Tibial nerve (tissue), 3 donors: ENCODE data around the gene PTPRJ.

ENCODE experiments used
- POLR2A ChIP-seq, 2 donors: fragments of 450-650 bp; IDR thresholded peaks; one replicate each; pipeline ENCODE4 v1.6.1; 2017; ENCODE audit warnings: antibody characterized with exemption in 2 of 2, mild to moderate bottlenecking in 2 of 2, moderate library complexity in 2 of 2
- TF ChIP-seq, protein P1 (sequence below), 5 experiments: fragments of 200-600 bp in 3 of 5; fragments of 450-650 bp in 2 of 5; sonication (generic) in 3 of 5; IDR thresholded peaks; one replicate each; pipeline ENCODE4 v1.5.1; 2016 to 2019; ENCODE audit warnings: antibody characterized with exemption in 5 of 5, mild to moderate bottlenecking in 3 of 5, moderate library complexity in 2 of 5

DNA sequence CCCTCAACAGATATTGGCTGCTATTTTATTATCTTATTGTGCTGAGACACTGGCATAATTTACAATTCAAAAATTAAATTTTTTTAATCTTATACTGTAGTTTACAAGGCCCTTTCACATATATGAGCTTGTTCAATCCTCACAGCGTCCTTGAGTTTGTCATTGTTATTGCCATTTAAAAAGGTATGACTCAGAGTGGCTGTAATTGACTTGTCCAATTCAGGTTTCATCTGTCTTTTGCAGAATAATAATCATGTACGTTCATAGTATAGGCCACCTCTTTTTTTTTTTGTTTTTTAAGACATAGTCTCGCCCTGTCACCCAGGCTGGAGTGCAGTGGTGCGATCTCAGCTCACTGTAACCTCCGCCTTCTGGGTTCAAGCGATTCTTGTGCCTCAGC lies 11.5 kb downstream of the PTPRJ start:
- TF ChIP-seq, protein P1, sequence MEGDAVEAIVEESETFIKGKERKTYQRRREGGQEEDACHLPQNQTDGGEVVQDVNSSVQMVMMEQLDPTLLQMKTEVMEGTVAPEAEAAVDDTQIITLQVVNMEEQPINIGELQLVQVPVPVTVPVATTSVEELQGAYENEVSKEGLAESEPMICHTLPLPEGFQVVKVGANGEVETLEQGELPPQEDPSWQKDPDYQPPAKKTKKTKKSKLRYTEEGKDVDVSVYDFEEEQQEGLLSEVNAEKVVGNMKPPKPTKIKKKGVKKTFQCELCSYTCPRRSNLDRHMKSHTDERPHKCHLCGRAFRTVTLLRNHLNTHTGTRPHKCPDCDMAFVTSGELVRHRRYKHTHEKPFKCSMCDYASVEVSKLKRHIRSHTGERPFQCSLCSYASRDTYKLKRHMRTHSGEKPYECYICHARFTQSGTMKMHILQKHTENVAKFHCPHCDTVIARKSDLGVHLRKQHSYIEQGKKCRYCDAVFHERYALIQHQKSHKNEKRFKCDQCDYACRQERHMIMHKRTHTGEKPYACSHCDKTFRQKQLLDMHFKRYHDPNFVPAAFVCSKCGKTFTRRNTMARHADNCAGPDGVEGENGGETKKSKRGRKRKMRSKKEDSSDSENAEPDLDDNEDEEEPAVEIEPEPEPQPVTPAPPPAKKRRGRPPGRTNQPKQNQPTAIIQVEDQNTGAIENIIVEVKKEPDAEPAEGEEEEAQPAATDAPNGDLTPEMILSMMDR (IDR thresholded peaks at IDR 0.05), result no peak
- TF ChIP-seq POLR2A (IDR thresholded peaks at IDR 0.05), result no peak
